Esophagus squamous epithelium (tissue), 4 donors: ENCODE results near the gene GTPBP4. TPM values are rescaled to one million over a fixed set of nuclear protein-coding genes. Genes with fewer than 3 reads are reported as not detected.

Experiments
- total RNA-seq, 4 donors: library from RNA; depleted of rRNA; stranded (reverse); fragments of >200 nt; gene quantifications; one replicate each; pipeline ENCODE4 v1.1.0, GENCODE V29; 2016

GTPBP4 gene
- total RNA-seq, 4 donors from 2014 or later = 10.2 to 35.1 (median 23.1) TPM

Other genes starting within 250 kb of the GTPBP4 start
- gene LARP4B, start 56.7 kb upstream of the GTPBP4 start, total RNA-seq = 10 to 100 TPM; 32.7 to 75.5 (median 63.4) TPM
- gene IDI2, start 37.4 kb downstream of the GTPBP4 start, total RNA-seq = not detected
- 10 to 100 TPM; 30.7 to 87.5 (median 59.9) TPM for gene IDI1, start 60.7 kb downstream of the GTPBP4 start, total RNA-seq
- gene WDR37, start 68.0 kb downstream of the GTPBP4 start, total RNA-seq = 10 to 100 TPM in 2 of 4 donors, 1 to 10 TPM in 2; 7.5 to 17.2 (median 11.3) TPM